Measurements from ENCODE around the gene NDNF. TPM values are rescaled to one million over a fixed set of nuclear protein-coding genes. Genes with fewer than 3 reads are reported as not detected.

NDNF gene
- total RNA-seq, 4 donors from 2014 or later: 1.0 to 8.4 (median 1.4) TPM

GRCh38 chr4:121108557-121108956 lies 36.2 kb upstream of the NDNF start:
- H3K4me3 ChIP-seq: no peak overlapping the region
- no peak for DNase-seq
- no peaks in the 10 kb centered on the region for H3K9me3 ChIP-seq
- WGBS, 2 donors: 56 to 91% methylated on average over 2 of the region's 2 CpGs
- H3K4me1 ChIP-seq: no peaks in the 10 kb centered on the region
- no peak overlapping the region for H3K27ac ChIP-seq
- intact Hi-C loops (cut with DNase I): no loop called here
- TF ChIP-seq CTCF (IDR thresholded peaks at IDR 0.05) (no peak), POLR2A (IDR thresholded peaks at IDR 0.05) (no peak)
- no peaks in the 10 kb centered on the region for H3K36me3 ChIP-seq
- peaks cover 0 to 10% (median 0%) of the 10 kb centered on the region in 4 donors for H3K27me3 ChIP-seq

GRCh38 chr4:121107507-121107906 lies 35.2 kb upstream of the NDNF start:
- Histone ChIP-seq H3K4me3 (no peak overlapping the region), H3K4me1 (no peaks in the 10 kb centered on the region), H3K27me3 (peaks cover 0 to 10% (median 0%) of the 10 kb centered on the region in 4 donors), H3K9me3 (no peaks in the 10 kb centered on the region), H3K27ac (no peak overlapping the region), H3K36me3 (no peaks in the 10 kb centered on the region)
- TF ChIP-seq CTCF (IDR thresholded peaks at IDR 0.05): no peak
- no peak for TF ChIP-seq POLR2A (IDR thresholded peaks at IDR 0.05)
- intact Hi-C loops (cut with DNase I): no loop called here
- no peak for DNase-seq
- whole genome bisulfite sequencing, 2 donors: 87 to 93% methylated on average over 4 of the region's 4 CpGs

GRCh38 chr4:121100093-121100775 lies 27.9 kb upstream of the NDNF start:
- WGBS, 2 donors: 73 to 79% methylated on average over 2 of the region's 2 CpGs
- Histone ChIP-seq H3K36me3 (no peaks in the 10 kb centered on the region), H3K27me3 (no peaks in the 10 kb centered on the region), H3K4me3 (no peak overlapping the region), H3K27ac (no peak overlapping the region), H3K9me3 (no peaks in the 10 kb centered on the region), H3K4me1 (no peaks in the 10 kb centered on the region)
- intact Hi-C loops (cut with DNase I): no loop called here
- TF ChIP-seq POLR2A (IDR thresholded peaks at IDR 0.05) (no peak), CTCF (IDR thresholded peaks at IDR 0.05) (no peak)
- no peak for DNase-seq

GRCh38 chr4:121098266-121098665 lies 25.9 kb upstream of the NDNF start:
- Histone ChIP-seq H3K4me3 (no peak overlapping the region), H3K9me3 (no peaks in the 10 kb centered on the region), H3K4me1 (no peaks in the 10 kb centered on the region), H3K27me3 (no peaks in the 10 kb centered on the region), H3K36me3 (no peaks in the 10 kb centered on the region), H3K27ac (no peak overlapping the region)
- intact Hi-C loops (cut with DNase I): loop anchor here (10.0 kb wide), 1 partner anchor 943 kb away; no protein-coding TSS in a partner anchor
- DNase-seq: no peak
- no peak for TF ChIP-seq POLR2A (IDR thresholded peaks at IDR 0.05)
- TF ChIP-seq CTCF (IDR thresholded peaks at IDR 0.05): no peak
- 73 to 75% methylated on average over 2 of the region's 2 CpGs for WGBS, 2 donors

GRCh38 chr4:121096629-121097028 lies 24.3 kb upstream of the NDNF start:
- Histone ChIP-seq H3K9me3 (no peaks in the 10 kb centered on the region), H3K36me3 (no peaks in the 10 kb centered on the region), H3K27ac (no peak overlapping the region), H3K27me3 (no peaks in the 10 kb centered on the region), H3K4me3 (no peak overlapping the region), H3K4me1 (no peaks in the 10 kb centered on the region)
- intact Hi-C loops (cut with DNase I): loop anchor here (10.0 kb wide), 1 partner anchor 942 kb away; no protein-coding TSS in a partner anchor
- no peak for DNase-seq
- TF ChIP-seq CTCF (IDR thresholded peaks at IDR 0.05) (peak in 5 of 6 experiments; percentile 22 to 58 (median 50)), POLR2A (IDR thresholded peaks at IDR 0.05) (no peak)
- WGBS, 2 donors: 17 to 22% methylated on average over 2 of the region's 2 CpGs

Data from esophagus squamous epithelium (tissue), 5 donors.